HG02759 (cell line): ENCODE measurements around the gene ELL3.
"Not testable (repeated sequence)": the region's sequence is repeated elsewhere in the genome, so short reads cannot be mapped to it uniquely, and the experiment has no call there.

Experiments used
- ATAC-seq: cut with Tn5 transposase; IDR thresholded peaks from one replicate; pipeline ENCODE4 v1.9.1; 2021; ENCODE audit warnings: mild to moderate bottlenecking, moderate library complexity; ENCODE audit not compliant: unreplicated experiment

The ELL3 gene

GRCh38 chr15:43726306-43726705 is 50.5 kb downstream of the ELL3 start:
- ATAC-seq: not testable (repeated sequence)

GRCh38 chr15:43723151-43723550 is 53.6 kb downstream of the ELL3 start:
- ATAC-seq: no peak
